ENCODE data around the gene AKR1D1.

- TF ChIP-seq EZH2phosphoT487 (IDR thresholded peaks at IDR 0.05; ENCODE audit: borderline replicate concordance, low read length) (no peak), EZH2 (IDR thresholded peaks at IDR 0.05; ENCODE audit: low read length, unreplicated experiment) (no peak)
Observed at GRCh38 chr7:138032186-138032585, 44.1 kb upstream of the AKR1D1 start.
